Stimulated activated CD8-positive, alpha-beta memory T cell treated with anti-CD3 and anti-CD28 coated beads, Interleukin-12 subunit alpha, Interleukin-12 subunit beta, amount 100 ng/mL, for 24 hours (primary cell): ENCODE data around the gene SDF4.

Source experiments
- DNase-seq: peaks from one replicate; pipeline ENCODE4 v3.0.0-alpha.2; 2020; ENCODE audit errors: extremely low read depth

Gene SDF4

DNA sequence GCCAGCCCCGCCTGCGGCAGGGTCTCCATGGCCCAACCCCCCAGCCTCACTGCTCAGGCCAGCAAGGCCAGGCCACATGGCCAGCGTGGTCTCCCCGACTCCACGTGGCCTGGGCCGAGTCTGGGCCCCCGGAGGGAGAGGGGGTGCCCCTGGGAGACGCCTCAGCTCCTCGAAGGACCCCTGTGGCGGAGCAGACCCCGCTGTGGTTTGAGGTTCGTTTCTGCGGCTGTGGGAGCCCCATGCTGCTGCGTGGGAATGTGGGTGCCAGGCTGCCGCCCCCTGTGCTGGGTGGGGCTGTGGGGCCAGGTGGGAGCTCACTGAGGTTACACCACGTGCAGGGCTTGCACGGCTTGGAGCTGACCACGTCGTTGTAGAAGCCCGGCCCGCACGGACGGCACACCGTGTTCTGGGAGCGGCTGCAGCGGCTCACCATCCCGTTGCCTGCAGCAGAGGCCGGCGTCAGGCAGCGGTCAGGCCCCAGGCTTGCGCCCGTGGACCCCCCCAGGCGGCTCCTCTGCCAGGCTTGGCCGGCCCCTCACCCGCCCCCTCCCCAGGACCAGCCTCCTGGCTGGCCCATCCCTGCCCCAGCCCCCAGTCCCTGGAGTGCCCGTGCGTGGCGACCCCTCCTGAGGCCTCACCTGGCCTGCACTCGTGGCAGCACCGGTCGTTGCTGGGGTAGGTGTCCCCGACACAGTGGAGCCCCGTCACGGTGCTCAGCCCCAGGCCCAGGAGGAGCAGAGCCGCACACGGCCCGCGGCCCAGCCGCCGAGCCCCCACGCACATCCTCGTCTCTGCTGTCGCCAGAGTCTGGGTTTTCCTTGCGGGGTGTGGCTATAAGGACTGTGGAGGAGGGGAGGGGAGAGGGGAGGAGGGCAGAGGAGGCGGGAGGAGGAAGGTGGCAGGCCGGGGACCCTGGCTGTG lies 18.2 kb downstream of the SDF4 start, which contains the start of gene TNFRSF4:
TNFRSF4 (minus strand) TSS at position 809 of the 921 bp plus-strand sequence; CDS start at position 783, 26 bp downstream.
- no peak for DNase-seq

DNA sequence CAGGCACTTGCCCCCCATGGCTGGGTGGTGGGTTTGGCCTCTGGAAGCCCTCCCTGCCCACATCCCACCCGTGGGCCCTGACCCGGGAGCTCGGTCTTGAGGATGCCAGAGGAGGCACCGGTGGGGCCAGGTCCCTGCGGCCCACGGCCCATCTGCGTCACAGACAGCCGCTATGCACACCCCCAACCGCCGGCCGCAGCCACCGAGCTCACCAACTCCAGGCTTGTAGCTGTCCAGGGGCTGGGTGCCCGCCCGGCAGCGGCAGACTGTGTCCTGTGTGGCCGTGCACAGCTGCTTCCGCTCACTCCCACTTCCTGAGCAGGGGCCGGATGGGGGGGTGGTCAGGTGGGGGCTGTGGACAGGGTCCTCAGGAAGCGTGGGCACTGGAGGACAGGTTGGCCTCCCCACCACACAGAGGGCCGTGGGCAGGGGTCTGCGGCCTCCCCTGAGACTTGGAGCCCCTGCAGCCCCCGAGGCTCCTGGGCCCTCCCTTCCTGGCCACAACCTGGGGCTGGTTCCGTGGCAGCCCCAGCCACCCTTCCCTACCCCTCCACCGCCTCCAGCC lies 18.9 kb downstream of the SDF4 start:
- no peak for DNase-seq

DNA sequence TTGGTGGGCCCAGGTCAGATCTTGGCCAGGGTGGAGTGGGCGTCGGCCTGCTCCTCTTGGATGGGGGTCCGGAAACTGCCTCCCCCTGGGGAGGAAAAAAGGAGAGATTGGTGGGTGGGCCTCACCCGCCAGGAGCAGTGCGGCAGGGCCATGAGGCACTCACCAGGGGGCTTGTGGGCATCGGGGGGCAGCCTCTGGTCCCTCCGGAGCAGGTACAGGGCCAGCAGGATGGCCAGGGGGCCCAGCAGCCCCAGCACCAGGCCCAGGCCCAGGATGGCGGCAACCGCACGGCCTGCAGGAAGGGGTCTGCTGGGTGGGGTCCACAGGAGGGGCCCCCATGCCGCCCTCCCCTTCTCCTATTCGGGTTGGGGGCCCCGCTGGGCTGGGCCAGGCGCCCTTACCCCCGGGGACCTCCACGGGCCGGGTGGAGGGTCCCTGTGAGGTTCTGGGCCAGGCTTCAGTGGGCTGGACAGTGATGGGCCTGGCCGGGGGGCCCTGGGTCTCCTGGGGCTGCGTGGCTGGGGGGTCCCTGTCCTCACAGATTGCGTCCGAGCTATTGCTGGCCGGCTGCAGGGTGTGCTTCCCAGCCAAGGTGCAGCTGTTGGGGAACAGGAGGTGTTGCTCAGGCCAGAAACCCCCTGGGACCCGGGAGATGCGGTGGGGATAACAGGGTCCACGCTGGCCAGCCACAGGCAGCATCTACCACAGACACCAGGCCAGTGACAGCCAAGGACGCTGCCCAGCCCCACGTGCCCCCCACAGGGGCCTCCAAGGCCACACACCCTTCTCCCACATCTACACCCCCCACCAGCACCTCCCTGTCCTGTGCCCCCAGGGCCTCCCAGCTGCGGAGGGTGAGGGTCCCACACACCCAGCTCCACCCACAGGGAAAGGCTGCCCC lies 20.0 kb downstream of the SDF4 start:
- no peak for DNase-seq

DNA sequence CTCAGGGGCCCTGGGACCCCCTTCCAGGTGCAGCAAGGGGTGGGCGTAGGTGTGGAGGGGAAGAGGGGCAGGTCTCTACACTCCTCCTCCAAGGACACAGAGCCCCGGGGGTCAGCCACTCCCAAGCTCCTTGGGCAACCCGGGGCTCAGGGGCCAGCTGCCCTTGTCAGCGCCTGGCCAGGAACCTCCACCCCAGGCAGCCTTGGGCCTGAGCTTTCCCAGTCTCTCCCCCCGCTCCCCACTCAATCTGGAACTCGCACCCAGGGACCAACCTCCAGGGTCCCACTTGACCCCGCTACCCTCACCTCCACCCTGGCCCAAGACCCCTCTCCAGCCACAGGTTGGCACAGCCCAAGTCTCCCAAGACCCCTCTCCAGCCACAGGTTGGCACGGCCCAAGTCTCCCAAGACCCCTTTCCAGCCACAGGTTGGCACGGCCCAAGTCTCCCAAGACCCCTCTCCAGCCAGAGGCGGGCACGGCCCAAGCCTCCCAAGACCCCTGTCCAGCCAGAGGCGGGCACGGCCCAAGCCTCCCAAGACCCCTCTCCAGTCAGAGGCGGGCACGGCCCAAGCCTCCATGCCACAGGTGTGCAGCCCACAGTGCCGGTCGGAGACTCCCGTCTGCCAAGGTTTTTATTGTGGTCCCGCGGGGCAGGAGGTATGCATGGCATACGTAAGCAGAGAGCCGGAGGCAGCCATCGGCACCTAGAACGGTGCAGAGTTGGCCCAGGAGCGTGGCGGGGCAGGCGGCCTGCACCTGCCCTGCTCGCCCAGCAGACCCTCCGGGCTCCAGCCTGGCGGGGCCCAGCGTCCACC lies 20.9 kb downstream of the SDF4 start:
- no peak for DNase-seq

DNA sequence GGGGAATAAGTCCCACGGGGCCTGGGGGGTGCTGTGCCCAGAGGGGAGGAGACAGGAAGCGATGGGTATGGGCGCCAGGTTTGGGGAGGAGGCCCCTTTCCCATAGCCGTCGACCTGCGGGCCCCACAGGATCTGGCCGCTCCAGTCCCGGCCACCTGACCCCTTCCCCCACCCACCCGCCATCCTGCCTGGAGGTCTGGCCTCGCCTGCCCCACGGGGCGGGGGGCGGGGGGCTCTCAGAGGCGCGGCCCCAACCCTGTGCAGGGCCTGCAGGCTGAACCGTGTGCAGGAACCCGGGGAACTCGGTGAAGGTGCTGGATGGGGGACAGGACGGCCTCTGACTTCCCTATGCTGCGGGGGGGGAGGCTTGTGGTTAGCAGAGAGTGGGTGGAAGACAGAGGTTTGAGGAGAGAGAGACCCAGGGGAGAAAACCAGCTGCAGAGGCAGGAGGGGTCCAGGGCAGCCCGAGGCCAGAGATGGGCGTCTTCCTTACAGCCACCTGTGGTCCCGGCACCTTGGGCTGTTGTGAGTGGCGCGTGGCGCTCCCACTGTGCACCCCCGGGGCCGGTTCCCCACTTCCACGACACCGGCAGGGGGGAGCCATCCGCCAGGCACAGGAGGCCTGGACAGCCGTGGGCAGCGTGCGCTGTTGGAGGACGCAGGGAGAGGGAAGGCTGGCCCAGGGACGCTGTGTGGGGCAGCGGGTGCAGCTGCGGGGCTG lies 22.9 kb downstream of the SDF4 start:
- no peak for DNase-seq

DNA sequence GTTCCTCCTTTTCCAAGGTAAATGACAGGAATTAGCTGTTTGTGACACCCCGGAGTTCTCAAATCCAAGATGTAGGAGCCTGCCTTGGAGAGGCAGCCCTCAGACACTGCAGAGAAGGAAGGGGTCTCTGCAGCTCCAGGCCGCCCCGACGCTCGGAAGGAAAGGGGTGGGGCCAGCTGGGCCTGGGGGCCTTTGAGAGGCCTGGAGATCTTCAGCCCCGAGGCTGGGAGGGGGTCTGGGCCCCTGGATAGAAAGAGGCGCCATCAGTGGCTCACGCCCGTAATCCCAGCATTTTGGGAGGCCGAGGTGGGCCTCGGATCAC lies 24.3 kb downstream of the SDF4 start:
- no peak for DNase-seq

DNA sequence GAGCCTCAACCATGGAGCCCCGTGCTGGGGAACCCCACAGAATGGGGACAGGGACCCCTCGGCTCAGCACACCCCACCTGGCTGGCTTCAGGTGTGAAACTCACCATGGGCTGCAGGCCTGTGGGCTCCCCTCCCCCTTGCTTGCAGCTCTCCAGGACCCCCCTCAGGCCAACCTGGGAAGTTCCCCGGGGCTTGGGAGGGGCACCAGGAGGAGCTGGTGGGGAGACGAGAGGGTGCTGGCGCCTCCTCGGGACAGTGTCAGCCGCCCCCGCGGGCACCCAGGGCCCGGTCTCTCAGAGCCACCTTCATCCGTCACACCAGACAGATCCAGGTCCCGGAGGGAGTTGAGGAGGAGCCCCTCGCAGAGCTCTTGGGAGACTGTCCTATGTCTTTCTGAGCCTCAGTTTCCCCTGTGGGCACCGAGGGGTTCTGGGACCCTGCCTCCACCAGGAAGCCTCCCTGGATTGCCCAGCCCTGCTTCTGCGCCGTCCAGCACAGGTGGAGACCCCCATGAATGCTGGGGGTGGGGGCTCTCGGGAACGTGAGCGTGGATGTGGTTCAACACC lies 24.8 kb downstream of the SDF4 start:
- DNase-seq, result no peak

DNA sequence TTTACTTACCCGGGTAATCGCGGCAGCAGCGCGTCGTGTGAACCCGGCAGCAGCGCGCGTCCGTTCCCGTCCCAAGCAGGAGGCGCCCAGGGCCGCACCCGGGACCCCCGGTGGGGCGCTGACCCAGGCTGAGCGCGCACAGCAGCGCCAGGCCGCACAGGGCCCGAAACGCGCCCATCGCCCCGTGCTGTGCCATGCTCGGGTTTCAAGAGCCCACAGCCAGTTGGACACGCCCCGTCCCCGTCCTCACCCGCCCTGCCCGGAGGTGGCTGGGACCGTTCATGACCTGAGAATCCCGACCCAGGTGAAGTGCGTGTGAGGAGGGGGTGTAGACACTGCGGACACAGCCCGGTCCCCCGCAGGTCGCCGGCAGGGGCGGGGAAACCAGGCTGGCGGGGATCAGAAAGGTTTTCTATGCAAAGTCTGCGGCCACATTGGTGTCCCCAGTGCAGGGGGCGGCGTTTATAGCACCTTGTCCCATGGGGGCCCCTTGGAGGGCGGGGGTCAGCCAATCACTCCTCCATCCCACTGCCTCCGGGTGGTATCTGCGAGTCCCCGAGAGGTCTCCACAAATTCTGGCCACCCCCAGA lies 25.3 kb downstream of the SDF4 start, which contains the start of gene TNFRSF18:
TNFRSF18 (minus strand) TSS at position 217 of the 590 bp plus-strand sequence; CDS start at position 196, 21 bp downstream.
- no peak for DNase-seq

DNA sequence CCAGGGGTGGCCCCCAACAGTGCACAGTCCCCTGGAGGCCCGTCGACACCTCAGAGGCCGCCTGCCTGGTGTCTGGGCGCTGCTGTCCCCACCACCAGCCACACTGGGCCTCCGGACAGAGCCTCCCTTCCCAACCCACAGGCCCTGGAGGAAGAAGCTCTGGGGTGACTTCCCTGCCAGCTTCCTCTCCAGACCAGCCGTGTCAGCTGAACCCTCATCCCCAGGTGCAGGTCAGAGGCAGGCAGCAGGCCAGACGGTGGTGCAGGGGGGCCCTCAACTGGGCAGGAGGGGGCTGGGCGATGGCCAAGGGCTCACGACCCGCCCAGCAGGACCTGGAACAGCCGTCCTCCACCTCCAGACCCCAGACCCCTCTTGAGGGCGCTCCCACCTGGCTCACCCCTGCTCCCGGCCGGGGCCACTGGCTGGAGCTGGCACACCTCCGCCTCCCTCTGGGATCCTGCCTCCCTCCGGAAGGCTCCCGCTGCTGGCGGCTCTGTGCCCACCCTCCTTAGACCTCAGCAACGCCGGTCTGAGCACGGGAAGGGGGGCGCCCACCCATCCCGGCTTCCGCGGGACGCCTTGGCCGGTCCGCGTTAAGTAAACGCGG lies 25.9 kb downstream of the SDF4 start:
- no peak for DNase-seq

DNA sequence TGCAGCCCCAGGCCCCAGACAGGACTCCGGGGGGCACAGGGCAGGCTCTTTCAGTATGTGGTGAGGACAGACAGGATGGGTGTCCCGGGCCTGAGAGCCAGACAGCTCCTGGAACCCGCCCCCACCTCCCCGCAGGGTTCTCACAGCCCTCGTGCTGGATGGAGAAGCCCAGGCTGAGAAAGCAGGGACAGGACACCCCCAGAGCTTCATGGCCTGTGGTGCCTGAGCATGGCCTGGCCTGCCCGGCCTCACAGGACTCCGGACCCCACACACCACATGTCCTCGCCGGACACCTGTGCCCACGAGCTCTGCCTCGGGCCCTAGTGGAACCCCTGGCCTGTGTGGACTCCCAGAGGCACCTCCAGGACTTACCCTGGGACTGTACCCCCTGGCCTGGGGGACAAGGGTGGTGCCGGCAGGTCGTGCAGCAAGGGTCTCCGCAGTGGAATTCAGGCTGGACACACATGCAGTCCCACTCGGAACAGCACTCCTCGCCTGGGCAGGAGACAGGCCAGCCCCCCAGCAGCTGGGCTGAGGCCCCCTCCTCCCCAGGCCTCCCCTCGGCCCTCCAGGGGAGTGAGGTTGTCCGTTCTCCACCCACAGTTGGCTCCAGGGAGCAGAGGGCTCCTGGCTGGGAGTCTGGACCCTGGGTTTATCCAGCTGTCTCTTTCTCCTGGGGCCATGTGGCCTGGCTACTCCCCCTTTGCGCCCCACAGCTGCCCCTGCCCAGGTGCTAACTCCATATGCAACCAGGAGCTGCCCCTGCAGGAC lies 26.6 kb downstream of the SDF4 start:
- DNase-seq, result no peak

DNA sequence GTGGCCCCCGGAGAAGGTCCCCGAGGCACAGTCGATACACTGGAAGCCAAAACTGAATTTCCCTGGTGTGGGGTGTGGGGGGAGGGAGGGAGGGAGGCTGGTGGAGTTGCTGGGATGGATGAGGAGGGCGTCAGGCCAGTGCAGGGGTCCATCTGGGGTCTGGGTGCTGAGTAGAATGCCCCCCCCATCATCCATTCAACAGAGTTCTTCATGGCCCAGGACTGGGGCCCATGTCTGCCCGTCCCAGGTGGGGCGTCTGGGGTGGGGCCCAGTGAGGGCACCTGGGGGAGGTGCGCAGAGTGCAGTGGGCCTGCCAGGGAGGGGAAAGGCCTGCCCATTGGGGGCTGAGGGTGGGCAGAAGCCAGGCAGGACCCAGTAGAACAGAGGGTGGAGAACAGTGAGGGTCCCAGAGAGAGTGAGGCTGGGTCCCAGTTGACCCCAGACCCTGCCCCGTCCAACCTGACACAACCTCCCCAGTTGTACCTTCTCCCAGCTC lies 27.3 kb downstream of the SDF4 start:
- DNase-seq, result no peak

DNA sequence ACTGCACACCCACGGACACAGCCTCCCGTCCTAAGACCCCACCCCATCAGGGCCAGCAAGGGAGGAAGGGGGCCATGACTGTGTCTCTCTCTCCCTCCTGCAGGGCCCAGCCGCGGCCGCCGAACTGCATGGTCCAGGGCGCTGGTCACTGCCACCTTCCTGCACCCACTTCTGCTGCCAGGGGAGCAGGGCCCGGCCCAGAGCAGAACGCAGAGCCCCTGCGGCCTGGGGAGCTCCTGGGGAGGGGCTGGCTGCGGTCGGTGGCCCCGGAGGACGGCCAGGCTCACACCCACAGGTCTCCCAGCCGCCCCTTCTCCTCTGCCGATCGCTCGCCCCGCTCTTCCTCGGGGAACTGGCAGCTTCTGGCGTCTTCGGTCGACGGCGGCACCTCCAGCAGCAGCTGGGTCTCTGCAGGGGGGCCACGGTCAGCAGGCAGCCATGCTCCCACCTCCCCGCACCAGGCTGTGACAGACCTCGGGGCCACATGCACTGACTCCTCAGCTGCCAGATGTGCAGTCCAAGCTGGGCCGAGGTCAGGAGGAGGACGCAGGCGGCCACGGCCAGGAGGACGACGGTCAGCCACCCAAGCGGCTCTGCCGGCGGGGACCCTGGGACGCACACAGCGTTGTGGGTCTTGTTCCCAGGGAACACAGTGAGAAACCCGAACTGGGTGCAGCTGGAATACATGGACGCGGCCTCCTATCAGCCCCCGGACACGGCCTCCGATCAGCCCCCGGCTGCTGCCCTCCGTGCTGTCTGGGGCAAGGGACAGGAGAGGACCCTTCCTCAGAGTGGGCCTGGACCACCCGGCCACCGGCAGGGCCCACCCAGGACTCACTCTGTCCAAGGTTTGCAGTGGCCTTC lies 28.0 kb downstream of the SDF4 start:
- DNase-seq, result no peak

DNA sequence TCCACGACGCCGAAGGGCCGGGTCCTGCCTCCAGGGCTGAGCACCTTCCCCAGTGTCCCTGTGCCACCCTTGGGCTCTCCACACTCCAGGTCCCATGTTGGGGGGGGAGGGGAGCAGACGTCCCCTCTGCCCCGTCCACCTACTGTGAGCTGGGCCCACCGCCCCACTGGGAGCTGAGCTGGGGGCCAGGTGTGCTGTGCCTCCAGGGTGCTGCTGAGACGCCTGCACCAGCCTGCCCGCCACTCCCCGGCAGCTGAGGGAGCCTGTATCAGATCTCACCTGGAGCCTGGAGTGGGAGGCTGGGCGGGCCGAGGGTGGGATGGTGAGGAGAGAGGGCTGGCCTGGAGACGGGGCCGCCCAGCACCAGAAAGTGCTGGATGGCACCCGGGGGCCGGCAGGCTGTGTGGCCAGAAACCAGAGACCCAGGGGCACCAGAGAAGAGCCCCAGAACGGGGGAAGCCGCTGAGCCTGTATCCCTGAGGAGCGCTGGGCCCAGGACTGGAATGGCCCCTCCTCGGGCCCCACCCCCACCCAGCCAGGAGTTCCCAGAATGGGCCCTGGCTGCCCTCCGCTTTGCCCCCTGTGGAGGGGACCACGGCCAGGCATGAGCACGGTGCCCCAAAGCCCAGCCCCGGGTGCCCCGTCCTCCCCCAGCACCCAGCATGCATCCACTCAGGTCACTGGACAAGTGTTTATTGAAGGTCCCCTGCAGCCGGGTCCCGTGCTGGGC lies 28.8 kb downstream of the SDF4 start:
- no peak for DNase-seq

DNA sequence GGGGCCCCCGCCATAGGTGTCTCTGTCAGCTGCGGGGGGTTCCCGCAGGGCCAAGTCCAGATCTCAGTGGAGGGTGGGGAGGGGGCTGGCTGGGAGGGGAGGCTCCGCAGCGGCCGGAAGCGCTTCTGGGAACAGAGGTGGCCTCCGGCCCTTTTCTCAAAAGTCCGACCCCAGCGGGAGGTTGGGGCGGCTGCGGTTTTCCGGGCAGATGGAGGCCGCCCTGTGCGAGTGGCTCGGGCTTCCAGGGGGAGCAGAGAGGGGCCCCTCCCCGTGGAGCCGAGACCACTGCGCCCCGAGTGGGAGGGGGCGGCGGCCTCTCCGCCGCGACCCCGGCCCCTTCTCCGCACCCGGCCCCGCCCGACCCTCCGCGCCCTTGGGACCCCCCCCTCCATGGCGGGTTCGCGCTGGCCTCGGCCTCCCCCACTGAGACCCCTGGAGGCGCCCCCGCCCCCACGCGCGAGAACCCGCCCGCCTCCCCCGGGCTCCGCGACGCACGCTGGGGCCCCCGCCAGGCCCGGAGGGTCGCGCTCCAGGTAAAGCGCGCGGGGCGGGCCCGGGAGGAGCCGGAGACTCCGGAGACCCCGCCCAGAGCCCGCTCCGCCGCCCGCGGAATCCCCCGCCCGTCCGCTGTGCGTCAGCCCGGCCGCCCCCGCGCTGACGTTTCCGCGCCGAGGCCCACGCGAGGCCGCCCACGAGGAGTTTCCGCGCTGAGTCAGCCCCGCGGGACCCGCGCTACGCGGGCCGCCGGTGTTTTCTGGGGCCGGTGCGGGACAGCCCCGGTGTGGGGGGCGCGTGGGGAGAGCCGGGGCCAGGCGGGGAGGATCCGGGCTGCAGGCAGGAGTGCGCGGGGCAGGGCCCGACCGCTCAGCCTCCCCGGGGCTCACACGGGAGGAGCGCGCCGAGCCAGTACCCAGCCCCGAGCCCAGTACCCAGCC lies 30.7 kb downstream of the SDF4 start:
- DNase-seq, result peak; percentile 74

DNA sequence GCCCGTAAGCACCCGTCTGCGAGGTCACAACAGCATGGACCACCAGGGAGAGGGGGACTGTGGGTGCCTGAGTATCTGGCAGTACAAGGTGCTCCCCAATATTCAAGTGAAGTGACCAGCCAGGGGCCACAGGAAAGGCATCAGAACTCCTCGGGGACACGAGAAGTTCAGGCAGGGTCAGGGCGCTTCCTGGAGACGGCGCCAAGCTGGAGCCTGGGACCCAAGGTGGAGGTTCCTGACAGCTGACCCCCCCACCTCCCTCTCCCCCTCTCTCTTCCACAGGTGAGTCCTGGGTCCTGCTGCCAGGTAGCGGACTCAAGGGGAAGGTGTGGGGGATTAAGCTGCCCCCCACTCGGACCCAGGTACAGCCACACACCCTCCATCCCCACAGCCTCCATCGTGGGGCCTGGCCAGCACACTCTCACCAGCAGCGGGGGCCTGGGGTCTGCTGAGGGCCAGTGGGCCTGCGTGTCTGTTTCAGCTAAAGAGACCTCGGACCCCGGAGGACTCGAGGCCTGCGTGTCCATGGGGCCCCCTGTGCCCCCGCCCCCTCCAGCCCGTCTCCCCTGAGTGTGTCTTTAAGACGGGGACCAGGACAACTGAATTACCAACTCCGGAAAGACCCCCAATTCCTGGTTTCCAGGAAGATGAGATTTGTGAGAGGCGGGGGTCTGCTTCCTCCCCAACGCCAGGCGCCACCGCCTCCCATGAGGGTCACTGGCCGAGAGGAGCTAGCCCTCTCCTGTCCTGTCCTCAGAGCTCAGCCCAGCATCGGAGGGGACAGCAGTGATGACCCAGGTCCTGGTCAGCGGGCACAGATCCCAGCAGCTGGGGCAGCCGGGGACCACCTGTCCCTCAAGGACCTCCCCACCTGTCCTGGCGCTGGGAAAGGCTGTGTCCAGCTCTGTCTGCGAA lies 31.6 kb downstream of the SDF4 start:
- DNase-seq, result no peak
